ENCODE data around the gene BAIAP2L2.

GRCh38 chr22:38097557-38098409 is 12.7 kb downstream of the BAIAP2L2 start:
- TF ChIP-seq POLR2A (IDR thresholded peaks at IDR 0.05; ENCODE audit: extremely low read depth, insufficient read length), result no peak
- no peak for TF ChIP-seq CTCF (IDR thresholded peaks at IDR 0.05; ENCODE audit: low read depth, low read length)
- no peak for TF ChIP-seq MAX (IDR thresholded peaks at IDR 0.05; ENCODE audit: low read depth, low read length)

All from NB4 (cell line).